SU-DHL-6 (cell line): Measurements from ENCODE around the gene OPRM1.

ENCODE experiments used
- CTCF ChIP-seq: fragments of 200-600 bp; sonication (generic); IDR thresholded peaks from one replicate; pipeline ENCODE4 v1.5.1; 2017; ENCODE audit warnings: antibody characterized with exemption, mild to moderate bottlenecking, low read length, moderate library complexity; ENCODE audit not compliant: insufficient read depth, poor library complexity, severe bottlenecking
- EZH2phosphoT487 ChIP-seq: fragments of 200-600 bp; sonication (generic), shearing (Covaris generic); conservative IDR thresholded peaks from 2 replicates; pipeline ENCODE4 v1.6.1; 2018; ENCODE audit warnings: mild to moderate bottlenecking, antibody characterized with exemption, low read length, moderate library complexity, mixed read lengths

- TF ChIP-seq CTCF, result no peak
- TF ChIP-seq EZH2phosphoT487, result no peak
Measured at GRCh38 chr6:154218301-154218700, 179.3 kb downstream of the OPRM1 start.
